ENCODE results near the gene DENND1A.
"Not testable (repeated sequence)": the region's sequence is repeated elsewhere in the genome, so short reads cannot be mapped to it uniquely, and the experiment has no call there.

Gene DENND1A

GRCh38 chr9:123929870-123930831, at the start of gene DENND1A:
Gene DENND1A (minus strand): TSS chr9:123930126. CDS start chr9:123929905, 221 bp downstream.
- Mint-ChIP-seq H3K4me3 (peak within 1 kb of the TSS; percentile 86), H3K27me3 (ENCODE audit: low read depth, poor library complexity) (peaks cover 7% of the 10 kb centered on the region), H3K9me3 (peaks cover 3% of the 10 kb centered on the region), H3K4me1 (peaks cover 50% of the 10 kb centered on the region), H3K27ac (peak within 1 kb of the TSS; percentile 46), H3K36me3 (ENCODE audit: low read depth) (peaks cover 2% of the 10 kb centered on the region)
- TF ChIP-seq CTCF (IDR thresholded peaks at IDR 0.05) = no peak
- peak; percentile 96 for DNase-seq

- H3K4me1 Mint-ChIP-seq = peaks cover 7% of the 10 kb centered on the region
- no peaks in the 10 kb centered on the region for H3K36me3 Mint-ChIP-seq (ENCODE audit: low read depth)
- H3K27me3 Mint-ChIP-seq (ENCODE audit: low read depth, poor library complexity) = peaks cover 31% of the 10 kb centered on the region
- H3K4me3 Mint-ChIP-seq = no peak overlapping the region
- H3K9me3 Mint-ChIP-seq = no peaks in the 10 kb centered on the region
- no peak overlapping the region for H3K27ac Mint-ChIP-seq
- DNase-seq = no peak
- no peak for TF ChIP-seq CTCF (IDR thresholded peaks at IDR 0.05)
These were observed 49.1 kb upstream of the DENND1A start for GRCh38 chr9:123978981-123979380.

GRCh38 chr9:123976579-123976978, 46.7 kb upstream of the DENND1A start:
- peaks cover 24% of the 10 kb centered on the region for H3K27me3 Mint-ChIP-seq (ENCODE audit: low read depth, poor library complexity)
- not testable (repeated sequence) for H3K36me3 Mint-ChIP-seq (ENCODE audit: low read depth); H3K4me1 Mint-ChIP-seq

GRCh38 chr9:123975871-123976270, 45.9 kb upstream of the DENND1A start:
- peaks cover 18% of the 10 kb centered on the region for H3K27me3 Mint-ChIP-seq (ENCODE audit: low read depth, poor library complexity)
- H3K4me1 Mint-ChIP-seq = no peaks in the 10 kb centered on the region
- no peak overlapping the region for H3K4me3 Mint-ChIP-seq
- H3K9me3 Mint-ChIP-seq = no peaks in the 10 kb centered on the region
- no peaks in the 10 kb centered on the region for H3K36me3 Mint-ChIP-seq (ENCODE audit: low read depth)
- no peak for TF ChIP-seq CTCF (IDR thresholded peaks at IDR 0.05)
- DNase-seq = no peak
- no peak overlapping the region for H3K27ac Mint-ChIP-seq

More at GRCh38 chr9:123976579-123976978, 46.7 kb upstream of the DENND1A start:
- not testable (repeated sequence) for H3K4me3 Mint-ChIP-seq, H3K9me3 Mint-ChIP-seq, H3K27ac Mint-ChIP-seq, DNase-seq

GRCh38 chr9:123974471-123974870, 44.5 kb upstream of the DENND1A start:
- Mint-ChIP-seq H3K4me1 (no peaks in the 10 kb centered on the region), H3K9me3 (no peaks in the 10 kb centered on the region), H3K27me3 (ENCODE audit: low read depth, poor library complexity) (peaks cover 14% of the 10 kb centered on the region), H3K36me3 (ENCODE audit: low read depth) (no peaks in the 10 kb centered on the region), H3K27ac (no peak overlapping the region), H3K4me3 (no peak overlapping the region)
- TF ChIP-seq CTCF (IDR thresholded peaks at IDR 0.05) = no peak
- DNase-seq = no peak

GRCh38 chr9:123973590-123974223, 43.8 kb upstream of the DENND1A start:
- DNase-seq = no peak
- no peak for TF ChIP-seq CTCF (IDR thresholded peaks at IDR 0.05)
- Mint-ChIP-seq H3K9me3 (no peaks in the 10 kb centered on the region), H3K4me3 (no peak overlapping the region), H3K4me1 (no peaks in the 10 kb centered on the region), H3K27ac (no peak overlapping the region), H3K27me3 (ENCODE audit: low read depth, poor library complexity) (peaks cover 7% of the 10 kb centered on the region), H3K36me3 (ENCODE audit: low read depth) (no peaks in the 10 kb centered on the region)
